Measurements from ENCODE around the gene CAPG.

The CAPG gene

DNA sequence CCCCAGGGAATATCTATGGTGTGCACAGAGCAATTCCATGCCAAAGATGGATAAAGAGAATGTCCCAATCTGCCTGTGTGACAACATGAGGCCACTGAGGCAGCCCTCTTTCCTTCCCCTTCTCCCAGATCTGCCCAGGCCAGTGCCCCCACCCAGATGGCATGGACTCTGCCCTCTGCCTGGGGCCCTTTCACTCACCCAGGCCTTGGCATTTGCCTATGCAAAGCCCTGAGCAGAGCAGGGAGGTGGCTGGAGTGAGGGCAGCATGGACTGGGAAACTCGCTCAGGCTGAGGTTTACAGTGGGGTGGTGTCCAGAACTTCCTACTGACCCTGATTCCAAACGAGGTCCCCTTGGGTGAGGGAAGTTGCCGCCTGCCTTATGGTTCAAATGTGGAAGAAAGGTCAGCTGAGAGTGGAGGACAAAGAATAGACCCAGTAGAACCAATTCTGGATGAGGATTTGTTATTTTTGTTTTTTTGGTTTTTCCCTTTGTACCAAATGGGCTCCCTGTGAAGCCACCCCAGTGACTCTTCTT, 17.2 kb upstream of the CAPG start:
- no peak for TF ChIP-seq CTCF (IDR thresholded peaks at IDR 0.05; ENCODE audit: insufficient read depth, low read length, poor library complexity, severe bottlenecking)
- Histone ChIP-seq H3K27me3 (replicated peaks; ENCODE audit: control insufficient read depth, insufficient read depth, low read length) (no peaks in the 10 kb centered on the region), H3K36me3 (ENCODE audit: control insufficient read depth, insufficient read depth, low read length) (no peaks in the 10 kb centered on the region), H3K4me3 (replicated peaks; ENCODE audit: low read depth, low read length) (no peak overlapping the region)
- no peak for DNase-seq (ENCODE audit: extremely low read depth, insufficient read length)

- Histone ChIP-seq H3K27me3 (replicated peaks; ENCODE audit: control insufficient read depth, insufficient read depth, low read length) (no peaks in the 10 kb centered on the region), H3K4me3 (replicated peaks; ENCODE audit: low read depth, low read length) (no peak overlapping the region), H3K36me3 (ENCODE audit: control insufficient read depth, insufficient read depth, low read length) (no peaks in the 10 kb centered on the region)
- DNase-seq (ENCODE audit: extremely low read depth, insufficient read length): no peak
- no peak for TF ChIP-seq CTCF (IDR thresholded peaks at IDR 0.05; ENCODE audit: insufficient read depth, low read length, poor library complexity, severe bottlenecking)
These were observed 15.4 kb upstream of the CAPG start for GRCh38 chr2:85425588-85425987.

- TF ChIP-seq CTCF (IDR thresholded peaks at IDR 0.05; ENCODE audit: insufficient read depth, low read length, poor library complexity, severe bottlenecking): no peak
- Histone ChIP-seq H3K27me3 (replicated peaks; ENCODE audit: control insufficient read depth, insufficient read depth, low read length) (no peaks in the 10 kb centered on the region), H3K36me3 (ENCODE audit: control insufficient read depth, insufficient read depth, low read length) (no peaks in the 10 kb centered on the region), H3K4me3 (replicated peaks; ENCODE audit: low read depth, low read length) (no peak overlapping the region)
- no peak for DNase-seq (ENCODE audit: extremely low read depth, insufficient read length)
These were observed 13.4 kb upstream of the CAPG start for GRCh38 chr2:85423525-85423924.

GRCh38 chr2:85422072-85422457, 11.9 kb upstream of the CAPG start:
- no peak for DNase-seq (ENCODE audit: extremely low read depth, insufficient read length)

GRCh38 chr2:85421260-85422071, 11.3 kb upstream of the CAPG start:
- DNase-seq (ENCODE audit: extremely low read depth, insufficient read length): no peak
- no peak for TF ChIP-seq CTCF (IDR thresholded peaks at IDR 0.05; ENCODE audit: insufficient read depth, low read length, poor library complexity, severe bottlenecking)
- Histone ChIP-seq H3K27me3 (replicated peaks; ENCODE audit: control insufficient read depth, insufficient read depth, low read length) (no peaks in the 10 kb centered on the region), H3K4me3 (replicated peaks; ENCODE audit: low read depth, low read length) (no peak overlapping the region), H3K36me3 (ENCODE audit: control insufficient read depth, insufficient read depth, low read length) (no peaks in the 10 kb centered on the region)

More at GRCh38 chr2:85422072-85422457, 11.9 kb upstream of the CAPG start:
- Histone ChIP-seq H3K4me3 (replicated peaks; ENCODE audit: low read depth, low read length) (no peak overlapping the region), H3K36me3 (ENCODE audit: control insufficient read depth, insufficient read depth, low read length) (no peaks in the 10 kb centered on the region), H3K27me3 (replicated peaks; ENCODE audit: control insufficient read depth, insufficient read depth, low read length) (no peaks in the 10 kb centered on the region)
- TF ChIP-seq CTCF (IDR thresholded peaks at IDR 0.05; ENCODE audit: insufficient read depth, low read length, poor library complexity, severe bottlenecking): no peak

Data from GM06990 (cell line).